Germinal center (tissue), 1 donor: ENCODE measurements around the gene NOL4L.

Experiments
- DNase-seq: peaks from one replicate; pipeline ENCODE4 v3.0.0; 2012; ENCODE audit warnings: mixed read lengths, low spot score

The NOL4L gene

DNA sequence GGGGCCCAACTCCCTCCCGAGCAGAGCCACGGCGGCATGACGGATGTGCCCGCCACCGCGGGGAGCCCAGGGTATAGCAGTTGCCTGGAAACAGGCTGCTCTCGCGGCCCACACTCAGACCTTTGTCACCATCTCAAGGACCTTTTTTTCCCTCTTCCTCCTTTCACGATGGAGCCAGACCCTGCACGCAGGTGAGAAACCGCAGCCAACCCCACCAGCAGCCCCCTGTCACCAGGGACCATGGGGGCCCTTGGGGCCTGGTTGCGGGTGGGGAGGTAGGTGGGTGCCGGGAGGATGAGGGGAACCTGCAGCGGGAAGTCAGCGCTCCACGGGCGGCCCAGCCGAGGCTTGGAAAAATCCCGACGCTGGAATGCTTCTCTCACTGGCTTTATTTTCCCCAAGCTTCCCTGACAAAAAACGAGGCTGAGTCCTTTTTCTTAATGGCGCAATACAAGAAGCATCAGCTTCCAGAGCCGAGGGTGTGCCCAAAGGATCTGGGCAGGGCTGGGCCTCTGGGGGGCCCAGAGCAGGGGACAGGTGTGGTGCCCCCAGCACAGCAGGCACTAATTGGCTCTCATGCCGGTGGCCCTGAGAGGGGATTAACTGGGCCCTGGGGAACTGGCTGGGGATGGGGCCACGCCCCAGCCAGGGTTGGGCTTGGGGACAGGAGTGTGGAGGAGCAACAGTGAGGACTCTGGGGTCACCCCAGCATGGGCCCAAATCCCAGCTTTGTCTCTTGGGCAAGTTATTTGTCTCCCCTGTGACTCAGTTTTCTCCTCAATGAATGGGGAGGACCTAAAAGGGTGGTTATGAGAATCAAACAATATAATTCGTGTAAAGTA is 23.9 kb downstream of the NOL4L start:
- no peak for DNase-seq

DNA sequence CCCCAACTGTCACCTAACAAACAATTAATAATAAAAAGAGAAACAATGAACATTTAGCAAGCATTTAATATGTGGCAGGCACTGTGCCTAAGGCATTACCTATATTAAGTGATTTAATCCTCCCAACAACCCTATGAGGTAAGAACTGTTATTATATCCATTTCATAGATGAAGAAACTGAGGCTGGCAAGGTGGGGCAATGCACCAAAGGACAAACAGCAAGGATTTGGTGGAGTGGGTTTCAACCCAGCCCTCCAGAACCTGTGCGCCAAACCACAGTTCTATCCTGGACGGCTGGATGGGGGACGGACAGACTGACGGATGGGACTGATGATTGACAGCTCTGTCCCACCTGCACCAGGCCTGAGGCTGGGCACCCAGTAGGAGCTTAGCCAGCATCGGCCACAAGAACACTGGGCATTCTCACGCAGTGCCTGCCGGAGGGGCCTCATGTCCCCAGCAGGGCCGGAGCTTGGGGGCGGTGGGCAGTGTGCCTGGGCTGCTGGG is 24.6 kb downstream of the NOL4L start:
- no peak for DNase-seq

DNA sequence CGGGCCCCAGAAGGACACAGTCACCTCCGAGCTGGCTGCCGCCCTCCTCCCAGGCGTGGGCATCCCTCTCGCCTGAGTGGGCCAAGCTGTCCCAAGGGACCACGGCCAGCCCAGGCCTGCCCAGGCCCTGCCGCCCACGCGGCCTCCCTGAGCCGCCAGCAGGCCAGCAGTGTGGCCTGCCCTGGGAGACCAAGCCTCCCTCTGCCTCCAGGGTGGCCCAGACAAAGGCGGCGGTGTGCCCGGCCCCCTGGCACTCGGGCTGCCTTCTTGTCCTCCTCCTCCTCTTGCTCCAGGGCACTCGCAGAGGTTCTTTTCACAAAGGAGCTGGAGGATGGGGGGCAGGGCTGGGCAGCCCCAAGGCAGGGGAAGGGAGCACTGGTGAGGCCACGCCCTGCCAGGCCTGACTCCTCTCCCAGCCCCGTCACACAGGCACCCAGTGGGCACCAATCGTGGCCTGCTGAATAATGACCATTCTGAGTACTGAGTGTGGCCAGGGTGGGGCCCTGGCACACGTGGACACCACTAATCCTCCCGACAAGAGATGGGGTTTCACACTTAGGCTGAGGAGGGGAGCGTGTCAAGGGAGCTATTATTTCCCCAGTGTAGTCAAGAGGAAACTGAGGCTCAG is 25.3 kb downstream of the NOL4L start:
- no peak for DNase-seq

DNA sequence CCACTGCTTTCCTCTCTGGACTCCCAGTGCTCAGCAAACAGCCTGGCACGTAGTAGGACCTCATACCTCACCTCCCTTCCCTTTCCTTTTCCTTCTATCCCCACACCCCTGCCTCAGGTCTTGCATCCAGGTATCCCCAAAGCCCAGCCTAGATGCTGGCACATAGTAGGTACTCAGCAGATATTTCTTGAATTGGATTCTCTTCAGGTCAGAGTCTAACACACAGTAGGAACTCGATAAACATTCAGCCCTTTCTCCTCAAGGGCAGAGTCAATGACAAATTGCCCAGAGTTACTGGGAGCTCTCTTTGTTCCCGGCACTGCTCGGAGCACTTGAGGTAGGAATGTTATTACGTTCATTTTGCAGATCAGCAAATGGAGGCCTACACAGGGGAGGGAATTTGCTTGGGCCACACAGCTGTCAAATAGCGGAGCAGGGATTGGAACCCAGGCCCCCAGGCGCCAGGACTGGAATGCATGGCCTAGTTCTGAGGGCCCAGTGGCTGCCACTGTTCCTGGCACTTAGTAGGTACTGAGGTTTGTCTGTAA is 25.9 kb downstream of the NOL4L start:
- no peak for DNase-seq

DNA sequence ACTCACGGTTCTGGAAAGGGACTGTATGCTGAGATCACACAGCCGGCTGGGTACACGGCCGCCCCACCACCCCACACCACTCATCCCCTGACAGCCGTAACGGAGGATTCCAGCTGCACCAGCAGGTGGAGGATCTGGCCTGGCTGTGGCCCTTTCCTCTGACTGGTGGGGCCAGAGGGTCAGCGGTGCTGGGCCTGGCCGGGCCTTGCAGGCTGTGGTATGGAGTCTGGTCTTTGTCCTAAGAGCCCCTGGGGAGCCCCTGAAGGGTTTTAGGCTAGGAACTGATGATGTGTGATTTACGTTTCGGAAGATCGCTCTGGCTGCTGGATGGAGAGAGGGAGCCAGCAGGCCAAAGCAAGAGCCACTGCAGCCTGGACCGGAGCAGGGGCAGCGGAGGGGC is 26.6 kb downstream of the NOL4L start:
- DNase-seq: no peak

DNA sequence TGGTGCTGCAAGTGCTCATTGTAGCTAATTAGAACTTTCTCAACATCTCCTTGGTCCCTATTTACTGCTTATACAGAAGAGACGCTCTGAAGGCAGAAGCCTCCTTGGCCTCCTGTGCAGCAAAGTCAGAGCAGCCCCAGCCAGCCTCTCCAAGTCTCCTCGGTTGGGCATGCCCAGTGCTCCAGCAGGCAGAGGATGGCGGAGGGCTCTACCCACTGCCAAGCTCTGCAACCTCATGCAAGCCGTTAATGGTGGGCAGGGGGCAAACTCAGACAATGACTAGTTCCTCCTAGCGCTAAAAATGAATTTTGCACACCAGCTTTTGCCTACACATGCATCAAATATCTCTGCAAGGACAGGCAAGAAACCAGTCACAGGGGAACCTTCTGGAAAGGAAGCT is 27.8 kb downstream of the NOL4L start:
- DNase-seq: no peak

DNA sequence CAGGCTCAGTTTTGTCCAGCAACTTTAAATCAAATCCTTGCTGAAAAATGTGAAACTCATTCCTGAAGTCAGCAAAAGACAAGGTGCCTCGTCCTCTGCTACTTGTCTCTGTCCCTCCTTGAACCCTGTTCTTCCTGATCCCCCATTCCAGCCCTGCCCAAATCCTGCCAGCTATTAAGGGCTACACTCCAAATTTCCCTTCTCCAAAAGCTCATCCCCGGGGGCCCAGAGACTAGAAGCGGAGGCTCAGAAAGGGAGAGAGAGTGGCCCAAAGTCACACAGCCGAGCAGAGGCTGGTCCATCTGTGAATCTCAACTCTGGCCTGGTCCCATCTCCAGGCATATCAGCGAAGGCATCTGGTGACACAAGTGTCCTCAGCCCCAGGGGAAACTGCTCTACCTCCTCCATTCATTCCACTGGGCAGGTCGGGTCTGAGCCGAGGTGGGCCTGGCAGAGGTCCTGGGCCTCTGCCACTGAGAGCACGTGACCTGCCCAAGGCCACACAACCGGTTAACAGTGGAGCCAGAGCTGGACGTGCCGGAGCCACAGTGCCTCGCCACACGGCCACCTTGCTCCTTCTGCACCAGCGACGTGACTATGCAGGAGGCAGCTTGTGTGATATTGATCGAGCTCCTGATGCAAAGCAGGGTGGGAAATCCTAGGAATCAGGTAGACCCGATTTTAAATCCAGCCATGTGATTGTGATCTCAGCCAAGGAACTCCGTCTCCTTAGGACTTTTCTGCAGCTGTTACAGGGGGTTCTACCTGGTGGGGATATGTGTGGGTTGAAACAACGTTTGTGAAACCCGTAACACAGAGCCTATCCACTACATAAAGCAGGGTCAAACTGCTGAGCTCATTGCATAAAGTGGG is 28.6 kb downstream of the NOL4L start:
- DNase-seq: no peak

DNA sequence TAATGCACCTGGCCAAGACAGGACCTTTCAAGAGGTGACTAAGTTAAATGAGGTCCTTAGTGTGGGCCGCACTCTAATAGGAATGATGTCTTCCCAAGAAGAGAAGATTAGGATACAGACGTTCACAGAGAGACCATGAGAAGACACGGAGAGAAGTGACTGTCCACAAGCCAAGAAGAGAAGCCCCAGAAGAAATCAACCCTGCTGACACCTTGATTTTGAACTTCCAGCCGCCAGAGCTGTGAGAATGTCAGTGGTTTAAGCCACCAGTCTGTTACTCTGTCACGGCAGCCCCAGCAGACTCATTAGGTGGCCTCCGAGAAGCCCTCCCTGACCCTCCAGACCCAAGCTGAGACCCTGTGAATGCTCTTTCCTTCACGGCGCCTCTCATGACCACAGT is 29.5 kb downstream of the NOL4L start:
- DNase-seq: no peak

DNA sequence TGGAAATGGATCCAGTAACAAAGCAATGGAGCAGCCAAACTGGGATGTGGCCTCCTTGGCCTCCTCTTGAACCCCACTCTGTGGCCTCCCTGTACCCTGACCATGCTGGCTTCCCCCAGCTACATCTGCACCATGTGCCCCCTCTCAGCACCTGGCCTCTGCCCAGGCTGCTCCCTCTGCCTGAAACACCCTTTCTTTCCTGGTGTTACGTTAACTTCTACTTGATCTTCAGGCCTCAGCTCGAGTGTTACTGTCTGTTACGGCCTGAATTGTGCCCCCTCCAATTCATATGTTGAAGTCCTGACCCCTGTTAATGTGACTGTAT is 30.2 kb downstream of the NOL4L start:
- no peak for DNase-seq

DNA sequence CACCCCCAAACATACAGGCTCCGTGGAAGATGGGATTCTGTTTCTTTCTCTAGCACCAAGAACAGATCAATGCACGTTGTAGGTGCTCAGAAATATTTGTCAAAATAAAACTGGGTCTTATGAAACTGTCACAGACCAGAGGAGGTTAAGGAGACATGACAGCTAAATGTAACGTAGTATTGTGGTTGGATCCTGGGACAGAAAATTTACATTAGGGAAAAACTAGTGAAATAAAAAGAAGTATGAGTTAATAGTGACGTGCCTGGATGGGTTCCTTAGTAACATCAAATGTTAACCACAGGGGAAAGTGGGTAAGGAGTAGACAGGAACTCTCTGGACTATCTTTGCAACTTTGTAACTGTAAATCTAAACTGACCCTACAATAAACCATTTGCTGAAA is 31.5 kb downstream of the NOL4L start:
- no peak for DNase-seq

DNA sequence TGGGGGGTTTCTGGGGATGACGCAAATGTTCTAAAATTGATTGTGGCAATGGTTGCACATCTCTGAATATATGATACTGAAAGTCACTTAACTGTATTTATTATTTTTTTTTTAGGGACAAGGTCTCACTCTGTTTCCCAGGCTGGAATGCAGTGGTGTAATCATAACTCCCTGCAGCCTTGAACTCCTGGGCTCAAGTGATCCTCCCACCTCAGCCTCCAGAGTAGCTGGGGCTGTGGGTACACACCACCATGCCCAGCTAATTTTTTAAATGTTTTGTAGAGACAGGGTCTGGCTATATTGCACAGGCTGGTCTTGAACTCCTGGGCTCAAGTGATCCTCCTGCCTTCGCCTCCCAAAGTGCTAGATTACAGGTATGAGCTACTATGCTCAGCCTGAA is 33.4 kb downstream of the NOL4L start:
- no peak for DNase-seq

DNA sequence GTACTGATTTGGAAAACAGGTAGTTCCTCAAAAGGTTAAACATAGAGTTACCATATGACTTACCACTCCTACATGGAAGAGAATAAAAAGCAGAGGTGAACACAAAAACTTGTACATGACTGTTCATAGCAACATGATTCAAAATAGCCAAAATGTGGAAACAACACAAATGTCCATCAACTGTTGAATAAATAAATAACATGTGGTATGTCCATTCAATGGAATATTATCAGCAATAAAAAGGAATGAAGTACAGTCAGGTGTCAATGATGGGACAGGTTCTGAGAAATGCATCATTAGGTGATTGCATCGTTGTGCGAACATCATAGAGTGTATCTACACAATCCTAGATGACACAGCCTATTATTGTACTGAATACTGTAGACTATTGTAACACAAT is 35.3 kb downstream of the NOL4L start:
- no peak for DNase-seq

DNA sequence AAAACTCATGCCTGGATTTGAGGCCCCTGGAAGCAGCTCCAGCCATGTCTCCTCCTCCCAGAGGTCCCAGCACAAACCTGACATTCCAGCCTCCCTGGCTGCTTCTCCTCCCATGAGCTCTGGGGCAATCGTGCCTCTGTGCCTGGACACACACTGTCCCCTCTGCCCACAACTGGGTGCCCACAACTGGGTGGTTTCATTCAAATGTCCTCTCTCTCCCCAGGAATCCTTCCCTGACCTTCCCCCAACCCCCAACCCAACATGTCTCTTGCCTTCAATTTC is 37.4 kb downstream of the NOL4L start:
- no peak for DNase-seq

DNA sequence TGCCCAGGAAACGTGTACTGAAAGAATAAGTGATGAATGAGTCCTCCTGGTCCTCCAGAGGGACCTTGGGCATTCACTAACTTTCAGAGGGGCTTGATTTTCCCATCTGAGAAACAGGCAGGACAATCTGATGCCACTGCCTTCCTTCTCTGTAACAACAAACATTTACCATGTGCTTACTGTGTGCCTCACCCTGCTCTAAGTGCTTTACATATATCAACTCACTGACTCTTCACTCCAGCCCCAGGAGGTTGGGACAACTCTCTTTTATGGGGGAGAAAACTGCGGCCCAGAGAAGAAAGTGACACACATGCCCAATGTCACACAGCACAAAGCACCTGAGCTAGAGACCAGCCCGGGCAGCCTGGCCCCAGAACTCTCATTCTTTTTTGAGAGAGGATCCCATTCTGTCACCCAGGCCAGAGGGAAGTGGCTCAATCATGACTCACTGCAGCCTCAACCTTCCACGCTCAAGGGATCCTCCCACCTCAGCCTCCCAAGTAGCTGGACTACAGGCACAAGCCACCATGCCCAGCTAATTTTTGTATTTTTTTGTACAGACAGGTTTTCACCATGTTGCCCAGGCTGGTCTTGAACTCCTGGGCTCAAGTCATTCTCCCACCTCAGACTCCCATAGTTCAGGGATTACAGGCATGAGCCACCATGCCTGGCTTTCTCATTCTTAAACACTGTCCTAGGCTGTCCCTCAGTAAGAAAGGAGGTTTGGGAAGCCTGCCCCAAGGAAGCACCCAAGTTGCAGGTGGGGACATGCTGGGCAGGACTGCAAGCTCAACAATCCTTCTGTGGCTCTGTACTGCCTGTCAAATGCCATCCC is 38.0 kb downstream of the NOL4L start:
- no peak for DNase-seq

DNA sequence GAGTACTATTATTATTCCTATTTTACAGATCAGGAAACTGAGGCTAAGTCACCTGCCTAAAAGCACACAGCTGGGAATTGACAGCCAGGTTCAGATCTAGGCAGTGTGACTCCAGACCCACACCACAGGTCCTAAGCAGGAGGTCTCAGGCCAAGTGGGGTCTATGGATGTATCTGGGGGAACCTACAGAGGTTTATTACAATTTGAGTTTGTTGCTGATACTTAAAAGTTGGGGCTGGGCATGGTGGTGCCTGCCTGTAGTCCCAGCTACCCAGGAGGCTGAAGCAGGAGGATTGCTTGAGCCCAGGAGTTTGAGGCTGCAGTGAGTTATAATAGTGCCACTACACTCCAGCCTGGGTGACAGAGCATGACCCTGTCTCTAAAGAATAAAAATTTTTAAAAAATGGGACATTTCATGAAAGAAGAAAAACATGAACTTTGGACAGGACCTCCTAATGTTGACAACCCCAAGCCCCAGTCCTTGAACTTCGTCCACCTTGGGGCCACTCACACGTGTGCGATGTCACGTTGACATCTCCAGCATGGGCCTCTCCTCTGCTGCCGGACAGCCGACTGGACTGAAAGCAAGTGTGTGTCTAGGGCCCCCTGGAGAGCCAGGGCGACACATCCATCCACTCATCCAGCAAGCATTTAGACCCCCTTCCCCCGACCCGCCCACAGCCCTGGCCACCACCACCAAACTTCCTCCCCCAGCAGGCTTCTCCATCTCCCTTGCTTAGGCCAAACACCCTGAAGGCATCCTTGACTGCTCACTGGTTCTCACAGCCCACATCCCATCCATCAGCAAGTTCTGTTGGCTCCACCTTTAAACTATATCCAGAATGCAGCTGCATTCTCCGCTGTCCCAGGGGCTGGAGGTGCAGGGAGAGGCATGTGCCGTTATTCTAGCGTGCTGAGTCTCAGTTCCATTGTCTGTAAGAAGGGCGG is 40.0 kb downstream of the NOL4L start:
- DNase-seq: no peak

DNA sequence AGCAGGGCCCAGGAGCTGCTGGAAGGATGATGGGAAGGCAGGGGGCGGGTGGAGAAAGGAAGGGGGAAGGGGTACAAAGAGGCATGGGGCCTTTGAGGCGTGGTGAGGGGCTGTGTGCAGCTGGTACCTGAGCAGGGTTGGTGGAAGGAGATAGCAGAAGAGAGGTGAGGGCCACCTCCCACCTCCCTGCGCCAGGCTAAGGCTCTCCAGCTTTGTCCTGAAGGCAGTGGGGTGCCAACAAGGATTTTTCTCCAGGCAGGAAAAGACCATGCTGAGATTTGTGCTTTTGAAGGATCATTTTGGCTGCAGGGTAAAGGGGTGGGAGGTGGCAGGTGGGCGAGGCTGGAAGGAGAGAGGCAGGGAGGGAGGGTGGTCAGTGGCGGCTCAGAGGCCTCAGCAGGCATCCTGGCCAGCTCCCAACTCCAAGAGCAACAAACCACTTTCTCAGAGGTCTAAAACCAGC is 40.8 kb downstream of the NOL4L start:
- no peak for DNase-seq

DNA sequence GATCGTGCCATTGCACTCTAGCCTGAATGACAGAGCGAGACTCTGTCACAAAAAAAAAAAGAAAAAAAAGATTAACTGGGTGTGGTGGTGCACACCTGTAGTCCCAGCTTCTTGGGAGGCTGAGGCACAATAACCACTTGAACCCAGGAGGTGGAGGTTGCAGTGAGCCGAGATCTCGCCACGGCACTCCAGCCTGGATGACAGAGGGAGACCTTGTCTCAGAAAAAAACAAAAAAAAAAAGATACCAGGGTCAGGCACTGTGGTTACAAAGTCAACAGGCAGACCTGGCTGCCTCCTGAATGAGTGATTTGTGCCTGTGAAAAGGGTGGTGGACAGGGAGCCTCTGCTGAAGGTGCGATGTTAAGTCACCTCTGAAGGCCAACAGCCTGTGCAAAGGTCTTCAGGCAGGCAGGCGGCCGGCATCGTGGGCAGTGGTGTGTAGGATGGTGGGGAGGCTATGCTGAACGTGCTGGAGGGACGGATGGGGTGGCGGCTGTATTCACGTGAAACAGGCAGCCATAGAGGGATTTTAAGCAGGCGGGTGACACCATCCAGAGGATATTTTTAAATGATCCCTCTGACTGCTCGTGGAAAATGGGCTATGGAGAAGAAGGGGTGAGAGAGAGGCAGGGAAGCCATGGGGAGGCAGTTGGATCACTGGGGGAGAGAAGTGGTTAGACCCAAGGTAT is 41.4 kb downstream of the NOL4L start:
- no peak for DNase-seq

DNA sequence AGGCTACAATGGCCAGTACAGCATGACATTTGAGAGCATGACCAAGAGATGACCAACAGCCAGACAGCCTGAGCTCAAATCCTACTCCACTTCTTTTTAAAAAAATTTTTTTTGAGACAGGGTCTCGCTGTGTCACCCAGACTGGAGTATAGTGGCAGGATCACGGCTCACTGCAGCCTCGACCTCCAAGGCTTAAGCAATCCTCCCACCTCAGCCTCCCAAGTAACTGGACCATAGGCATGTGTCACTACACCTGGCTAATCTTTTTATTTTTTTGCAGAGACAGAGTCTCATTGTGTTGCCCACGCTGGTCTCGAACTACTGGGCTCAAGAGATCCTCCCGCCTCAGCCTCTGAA is 42.9 kb downstream of the NOL4L start:
- DNase-seq: no peak

DNA sequence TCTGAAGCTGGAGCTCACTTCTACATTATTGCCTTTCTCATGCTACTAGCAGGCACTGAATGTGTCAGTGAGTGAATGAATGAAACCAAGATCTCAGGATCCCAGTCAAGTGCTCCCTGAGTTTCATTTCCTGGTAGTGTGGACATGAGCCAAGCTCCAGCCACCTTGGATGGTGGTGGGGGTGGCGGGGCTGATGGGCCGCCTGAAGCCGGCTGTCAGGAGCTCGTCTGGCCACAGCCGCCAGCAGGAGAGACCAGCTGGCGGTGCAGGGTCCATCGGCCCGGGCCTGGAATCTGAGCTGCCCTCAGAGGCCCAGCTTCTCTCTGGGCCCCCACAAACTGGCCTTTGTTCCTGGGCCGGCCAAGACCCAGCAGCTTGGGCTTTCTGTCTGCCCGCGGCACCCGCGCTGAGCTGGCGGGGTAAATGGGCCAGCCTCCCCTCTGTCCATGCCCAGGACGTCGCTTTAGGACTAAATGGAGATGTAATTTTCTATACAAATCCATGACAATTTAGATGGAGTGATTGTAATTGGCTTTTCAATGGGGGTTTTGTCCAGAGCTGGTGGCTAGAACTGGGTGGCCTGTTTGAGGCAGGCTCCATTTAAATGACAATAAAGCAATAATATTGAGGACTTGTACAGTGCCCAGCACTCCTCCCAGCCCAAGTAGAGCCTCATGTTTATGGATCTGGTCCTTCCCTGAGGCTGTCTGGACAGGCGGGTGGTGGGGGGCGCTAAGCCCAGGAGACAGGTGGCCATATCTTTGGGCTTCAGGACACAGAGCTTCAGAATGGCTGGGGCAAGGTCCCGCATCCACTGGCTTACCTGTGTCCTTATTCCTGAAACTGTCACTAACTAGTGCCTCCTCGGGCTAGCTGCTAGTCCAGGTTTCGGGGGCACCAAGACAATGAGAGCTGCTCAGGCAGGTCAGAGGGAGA is 43.5 kb downstream of the NOL4L start:
- DNase-seq: no peak
